DOHH2 (cell line): ENCODE measurements around the gene ATG16L1.

ENCODE experiments used
- EZH2phosphoT487 ChIP-seq: fragments of 200-600 bp; sonication (generic); IDR thresholded peaks from 2 replicates; pipeline ENCODE4 v1.6.1; 2017; ENCODE audit warnings: borderline replicate concordance, mild to moderate bottlenecking, antibody characterized with exemption, low read length, moderate library complexity, mixed read lengths
- TF ChIP-seq, protein P1 (sequence below): fragments of 200-600 bp; sonication (generic); IDR thresholded peaks from one replicate; pipeline ENCODE4 v1.5.1; 2014; ENCODE audit warnings: antibody characterized with exemption, mild to moderate bottlenecking, low read depth, low read length; ENCODE audit not compliant: poor library complexity, severe bottlenecking

DNA sequence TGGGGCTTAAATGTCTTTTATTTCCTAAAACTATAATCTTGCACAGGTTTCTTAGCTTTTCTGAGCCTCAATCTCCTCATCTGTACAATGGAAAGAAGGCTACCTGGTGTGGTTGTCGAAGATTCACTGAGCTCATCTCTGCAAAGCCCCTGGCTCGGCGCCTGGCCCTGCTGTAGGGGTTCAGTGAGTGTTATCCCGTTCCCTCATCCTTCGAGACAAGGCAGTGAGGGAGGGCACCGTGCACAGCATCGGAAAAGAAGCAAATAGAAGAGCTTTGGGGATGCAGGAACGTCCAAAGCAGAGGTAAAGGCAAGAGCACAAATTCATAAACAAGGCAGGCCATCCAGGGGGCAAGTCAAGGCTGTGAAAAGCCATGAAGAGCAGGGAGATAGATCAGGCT is 41.2 kb upstream of the ATG16L1 start:
- TF ChIP-seq, protein P1, sequence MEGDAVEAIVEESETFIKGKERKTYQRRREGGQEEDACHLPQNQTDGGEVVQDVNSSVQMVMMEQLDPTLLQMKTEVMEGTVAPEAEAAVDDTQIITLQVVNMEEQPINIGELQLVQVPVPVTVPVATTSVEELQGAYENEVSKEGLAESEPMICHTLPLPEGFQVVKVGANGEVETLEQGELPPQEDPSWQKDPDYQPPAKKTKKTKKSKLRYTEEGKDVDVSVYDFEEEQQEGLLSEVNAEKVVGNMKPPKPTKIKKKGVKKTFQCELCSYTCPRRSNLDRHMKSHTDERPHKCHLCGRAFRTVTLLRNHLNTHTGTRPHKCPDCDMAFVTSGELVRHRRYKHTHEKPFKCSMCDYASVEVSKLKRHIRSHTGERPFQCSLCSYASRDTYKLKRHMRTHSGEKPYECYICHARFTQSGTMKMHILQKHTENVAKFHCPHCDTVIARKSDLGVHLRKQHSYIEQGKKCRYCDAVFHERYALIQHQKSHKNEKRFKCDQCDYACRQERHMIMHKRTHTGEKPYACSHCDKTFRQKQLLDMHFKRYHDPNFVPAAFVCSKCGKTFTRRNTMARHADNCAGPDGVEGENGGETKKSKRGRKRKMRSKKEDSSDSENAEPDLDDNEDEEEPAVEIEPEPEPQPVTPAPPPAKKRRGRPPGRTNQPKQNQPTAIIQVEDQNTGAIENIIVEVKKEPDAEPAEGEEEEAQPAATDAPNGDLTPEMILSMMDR = no peak
- no peak for TF ChIP-seq EZH2phosphoT487
